HT1080 (cell line): ENCODE data around the gene TMEM232. TPM values are rescaled to one million over a fixed set of nuclear protein-coding genes. Genes with fewer than 3 reads are reported as not detected.

Experiments used
- DNase-seq: peaks from one replicate; pipeline ENCODE4 v3.0.0-alpha.2; 2015; ENCODE audit warnings: low read depth
- small RNA-seq: library from RNA; depleted of rRNA; stranded (forward); fragments of <200 nt; gene quantifications from one replicate; pipeline ENCODE3, GENCODE V24; 2014
- total RNA-seq: library from RNA; depleted of rRNA; stranded (reverse); fragments of >200 nt; shearing (Covaris generic); gene quantifications from 2 replicates; pipeline ENCODE4 v1.2.3, GENCODE V29; 2014; rRNA removed

TMEM232 gene
- total RNA-seq, 1 experiment from 2014 or later, result 0.77 TPM

DNA sequence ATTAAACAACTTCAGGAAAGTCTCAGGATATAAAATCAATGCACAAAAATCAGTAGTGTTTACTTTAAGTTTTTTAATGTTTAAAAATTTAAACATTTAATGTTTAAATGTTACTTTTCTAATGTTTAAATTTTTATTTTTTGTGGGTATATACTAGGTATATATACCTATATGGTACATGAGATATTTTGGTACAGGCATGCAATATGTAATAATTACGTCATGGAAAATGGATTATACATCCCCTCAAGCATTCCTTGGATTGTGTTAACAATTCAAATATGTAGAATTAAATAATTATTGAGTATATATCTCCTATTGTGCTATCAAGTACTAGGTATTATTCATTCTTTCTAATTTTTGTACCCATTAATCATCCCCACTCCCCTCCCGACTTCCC is 291.3 kb downstream of the TMEM232 start:
- no peak for DNase-seq

GRCh38 chr5:110431603-110432002 is 294.9 kb downstream of the TMEM232 start:
- no peak for DNase-seq

DNA sequence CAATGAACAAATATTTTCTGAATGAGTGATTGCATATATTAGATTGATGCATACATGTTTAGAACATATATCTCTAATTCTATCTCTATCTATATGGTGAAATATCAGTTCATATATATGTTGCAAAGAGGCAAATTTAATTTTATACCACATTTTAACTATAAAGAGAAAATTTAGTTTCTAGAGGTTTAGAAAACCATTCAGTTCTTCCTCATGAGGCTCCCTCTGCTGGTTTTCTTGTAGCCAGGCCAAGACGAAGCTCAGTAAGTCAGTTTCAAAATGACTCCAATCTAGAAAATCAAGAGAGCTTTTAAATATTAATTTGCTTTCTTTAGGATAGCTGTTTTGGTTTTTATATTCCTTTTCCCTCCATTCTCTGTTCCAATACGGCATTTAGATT is 312.1 kb downstream of the TMEM232 start:
- no peak for DNase-seq

- no peak for DNase-seq
These were observed 312.6 kb downstream of the TMEM232 start for GRCh38 chr5:110413856-110414255.

- no peak for DNase-seq
These were observed 316.9 kb downstream of the TMEM232 start for GRCh38 chr5:110409571-110409970.

DNA sequence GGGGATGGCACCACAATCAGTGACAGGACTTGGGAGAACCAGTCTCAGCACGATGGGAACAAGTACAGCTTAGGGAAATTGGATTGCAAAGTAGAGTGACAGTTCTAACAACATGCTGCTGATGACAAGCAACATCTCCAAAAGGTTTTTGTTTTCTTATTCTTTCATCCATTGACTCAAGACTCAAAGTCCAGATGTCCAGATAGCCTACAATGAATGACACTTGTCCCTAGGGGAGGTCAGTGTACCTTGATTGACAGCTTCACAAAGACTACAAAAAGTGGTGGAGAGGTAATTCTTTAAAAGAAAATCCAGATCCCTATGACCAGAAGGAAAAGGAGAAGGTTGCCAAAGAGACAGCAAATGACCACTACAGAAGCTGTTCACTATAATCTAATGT is 323.9 kb downstream of the TMEM232 start:
- no peak for DNase-seq

GRCh38 chr5:110401881-110402280 is 324.6 kb downstream of the TMEM232 start:
- DNase-seq, result peak; percentile 44

DNA sequence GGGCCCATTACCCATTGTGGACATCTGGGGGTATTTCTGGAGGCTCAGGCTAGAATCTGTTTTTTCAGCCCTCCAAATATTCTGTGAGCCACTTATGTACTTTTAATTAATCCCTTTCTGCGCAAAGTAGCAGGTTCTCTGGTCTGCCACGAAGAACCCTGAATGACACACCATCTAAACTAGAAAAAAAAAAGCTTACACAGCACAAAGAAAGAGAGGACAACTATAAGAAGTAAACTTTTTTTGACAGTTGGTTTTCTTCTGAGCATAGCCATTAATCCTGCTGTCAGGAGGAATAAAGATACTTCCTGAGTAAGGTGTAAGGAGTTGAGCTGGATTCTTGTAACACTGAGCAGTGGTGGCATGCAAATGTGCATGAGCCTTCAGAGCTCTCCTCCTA is 327.5 kb downstream of the TMEM232 start:
- DNase-seq, result no peak

GRCh38 chr5:110397281-110397680 is 329.2 kb downstream of the TMEM232 start:
- DNase-seq, result no peak

- peak; percentile 67 for DNase-seq
These were observed 339.7 kb downstream of the TMEM232 start for GRCh38 chr5:110386782-110387181.

DNA sequence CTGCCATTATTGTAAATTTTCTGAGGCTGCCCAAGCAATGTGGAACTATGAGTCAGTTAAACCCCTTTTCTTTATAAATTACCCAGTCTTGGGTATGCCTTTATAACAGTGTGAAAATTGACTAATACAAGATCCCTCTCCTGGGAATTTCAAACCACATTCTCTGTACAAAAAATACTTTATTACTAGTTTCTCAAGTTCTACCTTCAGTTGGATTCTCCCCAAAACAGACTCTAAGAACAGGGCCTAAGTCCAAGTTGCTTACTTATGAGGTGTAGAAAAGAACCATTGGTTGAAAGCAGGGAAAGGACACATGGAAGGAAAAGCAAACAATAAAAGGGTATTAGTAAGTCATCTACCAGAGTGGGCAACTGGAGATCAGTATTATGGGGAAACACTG is 343.2 kb downstream of the TMEM232 start:
- no peak for DNase-seq

DNA sequence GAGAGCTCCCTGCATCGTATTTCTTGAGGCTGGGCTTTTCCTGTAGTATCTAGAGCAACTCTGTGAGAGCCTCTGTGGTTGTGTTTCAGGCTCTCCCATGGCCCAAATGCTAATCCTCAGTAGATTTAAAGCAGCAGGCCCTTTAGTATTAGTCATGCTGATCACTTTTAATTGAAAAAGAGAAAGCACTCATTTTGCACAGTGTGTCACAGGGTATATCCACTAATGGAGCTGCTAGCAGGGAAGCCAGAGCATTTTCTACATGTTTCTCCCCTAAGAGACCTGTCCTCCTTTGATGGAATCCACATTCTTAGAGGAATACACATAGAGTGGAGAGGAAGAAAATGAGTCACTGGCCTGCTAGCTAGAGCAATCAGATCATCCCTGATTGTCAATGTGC is 348.5 kb downstream of the TMEM232 start:
- peak; percentile 67 for DNase-seq

GRCh38 chr5:110377361-110377760 is 349.1 kb downstream of the TMEM232 start:
- DNase-seq, result no peak

DNA sequence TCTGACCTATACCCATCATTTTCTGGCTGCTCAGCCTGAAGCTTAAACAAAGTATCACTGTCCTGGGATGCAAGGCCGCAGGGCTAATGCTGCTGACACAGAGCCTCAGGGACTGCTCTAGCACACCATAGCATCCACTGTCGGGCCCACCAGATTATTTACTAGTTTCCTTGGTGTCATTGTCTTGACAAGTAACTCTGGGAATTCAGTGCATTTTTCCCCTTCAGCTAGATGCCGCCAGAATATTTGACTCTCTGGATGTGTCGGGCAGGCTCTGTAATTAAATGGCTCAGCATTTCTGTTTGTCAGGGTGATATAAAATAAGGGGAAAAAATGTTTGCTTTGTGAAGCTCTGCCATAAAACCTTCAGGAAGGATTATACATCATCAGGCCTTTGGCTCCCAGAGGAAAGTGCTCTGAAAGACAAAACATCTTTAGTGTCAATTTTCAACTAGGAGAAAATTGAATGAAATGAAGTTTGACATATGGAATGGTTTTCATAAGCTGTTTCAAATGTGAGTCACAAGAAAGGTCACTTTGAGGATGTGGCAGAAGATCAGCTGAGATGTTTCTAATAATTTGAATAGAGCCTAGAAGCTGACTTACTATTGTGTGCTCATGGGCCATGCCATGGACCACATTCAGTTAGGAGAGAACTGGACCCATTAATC is 350.1 kb downstream of the TMEM232 start:
- no peak for DNase-seq

DNA sequence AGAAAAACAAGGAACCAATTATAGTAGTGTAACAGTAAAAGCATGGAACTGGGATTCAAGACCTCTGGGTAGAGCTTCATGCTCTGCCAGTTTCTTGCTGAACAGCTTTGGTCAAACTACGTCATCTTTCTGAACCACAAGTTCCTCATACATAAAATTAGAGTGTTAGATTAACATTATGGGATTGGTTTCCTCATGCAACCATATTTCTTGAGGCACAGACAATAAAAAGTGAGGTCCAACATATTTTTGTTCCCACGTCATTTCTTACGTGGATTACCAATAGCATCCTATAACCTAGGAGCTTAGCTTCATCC is 354.8 kb downstream of the TMEM232 start:
- no peak for DNase-seq

DNA sequence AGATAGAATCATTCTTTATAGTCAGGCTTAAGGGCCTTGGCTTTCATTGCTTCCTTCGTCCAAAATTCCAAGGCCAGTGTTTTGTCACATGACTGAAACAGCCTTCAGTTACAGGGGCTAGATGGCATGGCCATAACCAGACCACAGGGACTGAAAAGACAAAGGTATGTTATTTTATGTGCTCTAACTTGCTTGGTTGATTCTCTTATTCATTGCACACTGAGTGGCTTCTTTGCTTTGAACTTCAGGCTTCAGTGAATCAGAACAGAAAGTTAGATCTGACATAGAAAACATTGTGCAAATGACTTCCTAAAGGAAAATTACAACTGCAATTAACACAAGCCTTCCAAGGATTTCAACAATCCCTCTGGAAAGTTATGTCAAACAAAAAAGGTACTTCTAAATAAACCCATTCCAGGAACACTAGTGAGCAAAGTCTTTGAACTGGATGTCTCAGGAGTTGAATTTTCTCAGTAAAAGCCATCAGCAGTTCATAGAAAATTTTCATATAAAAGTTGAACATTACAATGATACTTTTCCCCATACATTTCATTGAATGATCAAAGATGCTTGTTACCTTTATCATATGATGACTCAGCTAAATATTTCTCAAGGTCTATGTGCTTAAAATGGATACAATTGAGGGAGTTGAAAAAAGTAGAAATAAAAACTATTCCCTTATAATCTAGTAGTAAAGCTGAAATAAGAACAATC is 355.3 kb downstream of the TMEM232 start:
- DNase-seq, result no peak

Small RNA genes lying within 50 kb of the gene (small RNA-seq; reads per million reads assigned to genes)
- not detected for gene MIR548F3
- gene RF00432, result not detected

Other genes starting within 250 kb of the TMEM232 start
- gene SLC25A46, start 12.3 kb upstream of the TMEM232 start, total RNA-seq, result 52.5 and 58.7 TPM in 2 replicates